ENCODE data around the gene ECI1.
"Not testable (repeated sequence)": the region's sequence is repeated elsewhere in the genome, so short reads cannot be mapped to it uniquely, and the experiment has no call there.

Gene ECI1

DNA sequence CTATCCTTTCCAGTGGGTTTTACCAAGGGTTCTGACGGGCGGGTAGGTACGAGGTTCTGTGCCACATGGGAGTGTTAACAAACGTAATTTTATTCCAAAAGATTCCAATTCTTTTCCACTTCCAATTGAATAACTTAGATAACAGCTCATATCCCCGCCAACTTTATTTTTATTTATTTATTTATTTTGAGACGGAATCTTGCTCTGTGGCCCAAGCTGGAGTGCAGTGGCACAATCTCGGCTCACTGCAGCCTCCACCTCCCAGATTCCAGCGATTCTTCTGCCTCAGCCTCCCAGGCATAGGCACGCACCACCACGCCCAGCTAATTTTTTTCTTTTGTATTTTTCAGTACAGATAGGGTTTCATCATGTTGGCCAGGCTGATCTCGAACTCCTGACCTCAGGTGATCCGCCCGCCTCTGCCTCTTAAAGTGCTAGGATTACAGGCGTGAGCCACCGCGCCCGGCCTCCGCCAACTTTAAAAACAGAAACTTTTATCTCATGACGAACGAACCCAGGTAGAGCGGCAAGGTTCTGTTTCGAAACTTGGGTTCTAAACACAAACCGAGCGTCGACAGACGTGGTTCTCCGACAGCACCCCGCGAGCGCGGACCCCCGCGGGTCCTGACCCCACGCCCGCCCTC is 613 bp downstream of the ECI1 start:
- no peak for DNase-seq

DNA sequence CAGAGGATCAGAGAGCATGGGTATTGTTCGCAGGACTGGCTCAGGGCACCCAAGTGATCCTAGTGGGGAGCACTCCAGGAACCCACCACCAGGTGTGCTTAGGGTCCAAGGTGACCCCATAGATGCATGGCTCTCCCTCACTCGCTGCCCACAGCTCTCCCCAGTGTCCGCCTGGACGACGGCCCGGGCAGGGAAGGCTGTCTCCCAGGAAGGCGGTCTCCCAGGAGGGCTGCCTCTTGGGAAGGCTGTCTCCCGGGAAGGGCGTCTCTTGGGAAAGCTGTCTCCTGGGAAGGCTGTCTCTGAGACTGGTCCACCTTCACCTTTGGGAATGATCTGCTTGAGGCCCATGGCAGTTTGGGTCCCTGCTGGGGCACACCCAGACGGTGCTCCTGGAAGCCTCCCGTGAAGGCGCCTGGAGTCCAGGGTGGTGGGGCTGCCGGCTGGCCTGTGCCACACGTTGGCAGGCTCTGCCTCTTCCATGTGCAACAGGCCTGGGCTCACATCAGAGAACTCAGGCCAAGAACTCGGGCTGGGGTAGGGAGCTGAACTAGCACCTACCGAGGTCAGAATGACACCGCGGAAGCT is 5.0 kb downstream of the ECI1 start:
- DNase-seq, result no peak

DNA sequence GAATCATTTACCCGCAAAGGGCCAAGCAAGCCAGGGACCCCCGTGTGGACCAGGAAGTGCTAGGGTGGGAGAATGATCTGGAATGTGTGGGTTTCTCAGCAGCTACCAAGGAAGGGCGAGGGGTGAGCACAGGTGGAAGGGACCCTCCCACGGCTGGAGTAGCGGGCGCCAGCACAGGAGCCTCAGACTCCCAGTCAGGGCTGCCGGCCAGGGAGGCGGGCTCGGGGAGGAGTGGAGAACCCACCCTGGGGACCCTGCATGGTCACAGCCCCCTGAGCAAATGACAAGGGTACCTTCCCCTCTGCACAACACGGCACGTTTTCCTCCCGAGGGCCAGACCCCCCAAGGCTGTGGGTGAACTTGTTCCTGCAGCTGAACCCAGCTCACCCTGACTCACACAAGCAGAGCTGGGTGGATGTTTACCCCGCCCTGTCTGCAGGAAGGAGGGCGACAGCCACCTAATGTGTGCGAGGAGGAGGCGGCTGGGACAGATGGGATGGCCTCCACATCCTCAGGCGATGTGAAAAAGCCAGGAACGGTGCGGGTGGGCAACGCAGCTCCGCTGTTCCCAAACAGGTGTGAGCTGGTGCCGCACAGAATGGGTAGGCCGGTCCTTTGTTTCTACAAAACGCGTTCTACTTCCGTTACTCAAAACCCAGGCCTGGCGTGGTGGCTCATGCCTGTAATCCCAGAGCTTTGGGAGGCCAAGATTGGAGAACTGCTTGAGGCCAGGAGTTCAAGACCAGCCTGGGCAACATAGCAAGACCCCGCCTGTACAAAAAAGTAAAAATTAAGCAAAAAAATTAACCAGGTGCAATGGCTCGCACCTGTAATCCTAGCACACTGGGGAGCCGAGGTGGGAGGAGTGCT is 6.2 kb downstream of the ECI1 start:
- DNase-seq, result no peak

DNA sequence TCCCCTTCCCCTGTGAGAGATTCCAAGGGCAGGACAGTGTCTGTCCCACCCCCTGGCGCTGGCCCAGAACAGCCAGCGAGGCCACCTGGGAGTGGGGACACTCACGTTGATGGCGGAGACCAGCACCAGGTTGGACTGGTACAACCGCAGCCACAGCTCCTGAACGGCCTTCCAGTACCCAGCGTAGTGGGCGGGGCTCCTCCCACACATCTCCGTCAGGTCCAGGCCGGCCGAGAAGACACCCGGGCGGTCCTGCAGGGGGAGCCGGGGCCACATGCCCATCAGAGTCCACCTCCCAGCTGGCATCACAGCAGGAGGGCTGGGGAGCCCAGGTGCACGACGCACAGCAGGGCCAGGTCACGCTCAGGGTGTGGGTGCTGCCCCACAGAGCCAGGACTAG is 7.1 kb downstream of the ECI1 start:
- DNase-seq, result no peak

DNA sequence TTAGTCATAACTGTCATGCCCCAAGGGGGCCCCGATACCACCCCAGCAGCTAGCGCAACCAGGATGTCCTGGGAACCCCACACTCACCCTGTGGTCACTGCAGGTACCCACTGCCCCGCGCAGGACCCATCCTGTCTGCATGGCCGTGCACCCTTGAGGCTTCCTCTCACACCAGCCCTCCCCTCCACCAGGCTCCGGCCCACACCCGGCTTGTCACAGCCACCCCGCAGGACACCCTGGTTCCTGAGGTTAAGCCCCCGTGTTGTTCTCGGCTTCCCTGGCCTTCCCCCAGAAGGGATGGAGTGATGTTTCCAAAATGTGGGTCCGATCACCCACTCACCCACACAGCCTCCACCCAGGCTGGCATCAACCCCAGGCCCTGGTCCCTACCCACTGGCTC is 7.6 kb downstream of the ECI1 start:
- no peak for DNase-seq

DNA sequence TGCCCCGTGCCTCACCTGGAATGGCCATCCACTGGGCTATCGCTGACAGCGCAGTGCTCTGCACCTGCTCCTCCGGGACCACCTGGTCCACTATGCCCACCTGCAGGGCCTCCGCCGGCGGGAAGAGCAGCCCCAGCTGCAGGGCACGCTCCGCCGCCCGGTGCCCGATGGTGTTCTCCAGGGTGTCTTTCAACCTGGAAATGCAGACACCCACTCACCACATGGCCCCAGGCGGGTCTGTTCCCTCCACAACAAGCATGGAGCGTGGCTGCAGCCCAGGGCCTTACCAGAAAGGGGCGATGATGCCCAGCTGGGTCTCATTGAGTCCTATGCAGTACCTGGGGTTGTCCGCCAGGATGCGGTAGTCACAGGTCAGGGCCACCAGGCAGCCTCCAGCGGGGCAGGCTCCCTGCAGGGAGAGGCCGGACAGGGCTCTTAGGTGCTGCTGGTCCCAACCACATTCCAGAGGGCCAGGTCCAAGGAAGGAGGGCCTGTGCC is 8.3 kb downstream of the ECI1 start:
- DNase-seq, result no peak

DNA sequence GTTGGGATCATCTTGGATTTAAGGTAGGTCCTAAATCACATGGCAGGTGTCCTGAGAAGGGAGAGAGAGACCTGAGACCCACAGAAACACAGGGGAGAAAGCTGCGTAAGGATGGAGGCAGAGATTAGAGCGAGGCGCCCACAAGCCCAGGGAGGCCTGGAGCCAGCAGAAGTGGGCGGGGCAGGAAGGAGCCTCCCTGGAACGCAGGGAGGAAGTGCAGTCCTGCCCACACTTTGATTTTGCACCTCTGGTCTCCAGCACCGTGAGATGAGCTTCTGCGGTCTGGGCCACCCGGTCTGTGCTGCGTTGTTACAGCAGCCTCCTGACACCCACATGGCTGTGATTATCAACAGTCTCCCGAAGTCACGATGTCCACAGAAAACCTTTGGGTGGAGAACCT is 8.8 kb downstream of the ECI1 start:
- no peak for DNase-seq

DNA sequence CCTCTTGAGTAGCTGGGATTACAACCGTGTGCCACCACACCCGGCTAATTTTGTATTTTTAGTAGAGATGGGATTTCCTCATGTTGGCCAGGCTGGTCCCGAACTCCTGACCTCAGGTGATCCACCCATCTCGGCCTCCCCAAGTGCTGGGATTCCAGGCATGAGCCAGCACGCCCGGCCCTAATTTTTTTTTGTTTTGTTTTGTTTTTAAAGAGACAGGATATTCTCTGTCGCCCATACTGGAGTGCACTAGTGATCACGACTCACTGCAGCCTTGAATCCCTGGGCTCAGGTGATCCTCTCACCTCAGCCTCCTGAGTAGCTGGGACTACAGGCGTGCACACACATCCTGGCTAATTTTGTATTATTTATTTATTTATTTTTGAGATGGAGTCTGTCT is 11.1 kb downstream of the ECI1 start:
- not testable (repeated sequence) for DNase-seq

DNA sequence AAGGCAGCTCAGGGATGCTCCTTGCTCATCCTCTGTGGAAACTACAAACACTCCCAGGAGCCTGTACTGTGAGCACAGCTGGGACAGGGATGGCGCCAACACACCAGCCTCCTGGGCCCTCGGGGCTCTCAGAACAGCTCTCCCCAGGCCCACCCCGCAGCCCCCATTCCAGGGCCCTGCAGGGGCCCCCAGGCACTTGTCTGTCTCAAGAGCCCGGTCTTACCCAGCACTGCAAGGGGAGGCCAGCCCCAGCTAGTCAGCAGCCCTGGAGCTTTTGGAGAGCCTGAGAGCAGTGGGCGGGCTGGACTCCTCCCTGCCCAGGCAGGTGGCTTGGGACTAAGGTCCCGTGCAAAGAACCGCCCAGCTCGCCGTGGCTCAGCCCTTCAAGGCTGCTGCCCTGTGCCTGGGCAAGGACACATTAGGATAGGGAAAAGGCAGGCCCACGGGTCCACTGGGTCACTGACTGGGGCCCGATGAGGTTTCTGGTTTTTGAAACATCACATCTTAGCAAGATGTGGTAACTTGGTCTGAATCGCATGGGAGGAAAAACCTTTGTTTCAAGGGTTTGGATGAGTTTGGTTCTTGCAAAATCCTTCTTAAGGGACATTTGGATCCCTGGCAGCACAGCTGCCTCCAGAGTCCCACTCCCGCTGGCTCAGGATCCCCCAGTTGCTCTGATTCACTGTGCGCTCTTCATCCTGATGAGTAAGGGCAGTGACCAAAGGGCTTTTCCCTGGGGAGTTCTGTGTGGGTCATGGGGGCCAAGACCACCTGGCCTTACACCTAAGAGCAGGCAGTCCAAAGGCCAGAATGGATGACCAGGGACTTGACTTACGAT is 12.3 kb downstream of the ECI1 start:
- no peak for DNase-seq

DNA sequence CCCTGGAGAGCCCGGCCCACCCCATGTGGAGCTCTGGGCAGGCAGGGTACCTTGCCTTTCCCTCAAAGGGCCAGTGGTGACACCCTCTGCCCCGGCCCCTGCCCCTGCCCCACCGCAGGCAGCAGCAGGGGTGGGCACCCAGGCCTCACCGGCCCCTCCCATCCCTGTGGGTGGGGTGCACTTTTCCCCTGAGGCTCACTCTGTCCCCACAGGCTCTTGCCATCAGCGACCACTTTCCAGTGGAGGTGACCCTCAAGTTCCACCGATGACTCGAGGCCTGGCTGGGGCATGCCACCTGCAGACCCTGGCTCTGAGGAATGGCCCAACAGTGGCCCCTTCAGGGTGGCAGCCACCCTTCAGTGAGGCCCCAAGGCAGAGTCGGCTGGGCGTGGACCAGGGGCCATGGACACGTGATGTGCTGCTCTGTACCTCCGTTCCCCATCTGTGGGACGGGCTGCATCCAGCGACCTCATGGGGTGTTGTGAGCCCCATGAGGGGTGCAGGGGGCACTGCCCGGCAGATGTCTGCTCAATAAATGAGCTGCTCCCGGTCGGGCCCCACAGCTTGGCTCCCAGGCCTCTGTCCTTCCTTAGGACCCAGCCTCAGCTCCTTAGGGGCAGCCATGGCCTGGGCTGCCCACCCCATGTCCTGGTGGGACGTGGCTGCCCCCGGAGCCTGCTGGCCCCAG is 13.1 kb downstream of the ECI1 start:
- DNase-seq, result no peak

DNA sequence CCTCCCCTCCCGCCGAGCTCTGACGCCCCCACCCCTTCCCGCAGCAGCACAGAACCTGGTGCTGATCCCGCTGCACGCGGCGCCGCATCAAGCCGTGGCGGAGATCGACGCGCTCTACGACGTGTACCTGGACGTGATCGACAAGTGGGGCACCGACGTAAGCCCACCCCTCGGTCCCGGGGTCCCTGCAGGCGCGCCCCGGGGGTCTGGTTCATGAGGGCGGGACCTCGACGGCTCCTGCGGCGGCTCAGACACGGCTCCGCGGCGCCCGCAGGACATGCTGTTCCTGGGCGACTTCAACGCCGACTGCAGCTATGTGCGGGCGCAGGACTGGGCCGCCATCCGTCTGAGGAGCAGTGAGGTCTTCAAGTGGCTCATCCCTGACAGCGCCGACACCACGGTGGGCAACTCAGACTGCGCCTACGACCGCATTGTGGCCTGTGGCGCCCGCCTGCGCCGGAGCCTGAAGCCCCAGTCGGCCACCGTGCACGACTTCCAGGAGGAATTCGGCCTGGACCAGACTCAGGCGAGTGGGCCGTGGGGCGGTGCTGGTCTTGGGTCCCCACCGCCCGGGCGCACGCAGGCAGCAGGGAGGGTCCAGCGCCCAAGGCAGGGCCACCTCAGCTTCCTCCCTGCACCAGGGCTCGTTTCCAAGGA is 13.8 kb downstream of the ECI1 start:
- DNase-seq, result no peak

DNA sequence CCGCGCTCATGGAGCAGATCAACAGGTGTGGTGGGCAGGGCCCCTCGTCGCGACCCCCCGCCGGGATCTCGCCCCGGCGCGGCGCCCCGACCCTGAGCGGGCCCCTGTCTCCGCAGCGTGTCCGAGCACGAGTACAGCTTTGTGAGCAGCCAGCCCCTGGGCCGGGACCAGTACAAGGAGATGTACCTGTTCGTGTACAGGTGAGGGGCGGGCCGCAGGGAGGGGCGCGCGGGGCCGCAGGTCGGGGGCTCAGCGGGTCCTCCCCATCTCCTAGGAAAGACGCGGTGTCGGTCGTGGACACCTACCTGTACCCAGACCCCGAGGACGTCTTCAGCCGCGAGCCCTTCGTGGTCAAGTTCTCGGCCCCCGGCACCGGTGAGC is 14.3 kb downstream of the ECI1 start:
- no peak for DNase-seq

DNA sequence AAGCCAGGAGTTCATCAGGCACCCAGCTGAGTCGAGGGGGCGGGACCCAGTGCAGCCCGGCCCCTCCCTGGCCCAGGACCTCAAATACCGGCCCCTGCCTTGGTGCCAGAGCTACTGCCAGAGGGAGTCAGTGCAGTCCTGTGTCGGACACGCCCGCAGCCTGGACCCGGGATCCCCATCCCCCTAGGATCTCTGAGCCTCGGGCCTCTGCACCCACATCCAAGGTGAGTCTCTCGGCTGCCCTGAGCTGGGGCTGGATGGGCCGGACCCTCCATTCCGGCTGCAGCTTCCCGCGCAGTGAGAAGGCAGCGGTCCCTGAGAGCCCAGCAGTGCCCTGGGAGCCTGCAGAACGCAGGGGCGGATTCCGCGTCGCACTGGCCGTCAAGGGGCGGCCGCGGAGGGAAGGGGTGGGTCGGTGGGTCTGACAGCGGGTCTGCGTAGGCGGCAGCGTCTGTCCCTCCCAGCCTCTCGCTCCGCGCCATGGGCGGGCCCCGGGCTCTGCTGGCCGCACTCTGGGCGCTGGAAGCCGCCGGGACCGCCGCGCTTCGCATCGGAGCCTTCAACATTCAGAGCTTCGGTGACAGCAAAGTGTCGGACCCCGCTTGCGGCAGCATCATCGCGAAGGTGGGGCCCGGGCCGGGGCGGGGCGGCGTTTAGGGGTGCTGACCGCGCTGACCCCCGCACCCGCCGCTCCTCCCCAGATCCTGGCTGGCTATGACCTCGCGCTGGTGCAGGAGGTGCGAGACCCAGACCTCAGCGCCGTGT is 14.9 kb downstream of the ECI1 start, which contains the start of gene DNASE1L2:
Gene DNASE1L2 (plus strand): TSS at position 108 of the 765 bp plus-strand sequence. CDS start 373 bp downstream, at position 481.
- no peak for DNase-seq

DNA sequence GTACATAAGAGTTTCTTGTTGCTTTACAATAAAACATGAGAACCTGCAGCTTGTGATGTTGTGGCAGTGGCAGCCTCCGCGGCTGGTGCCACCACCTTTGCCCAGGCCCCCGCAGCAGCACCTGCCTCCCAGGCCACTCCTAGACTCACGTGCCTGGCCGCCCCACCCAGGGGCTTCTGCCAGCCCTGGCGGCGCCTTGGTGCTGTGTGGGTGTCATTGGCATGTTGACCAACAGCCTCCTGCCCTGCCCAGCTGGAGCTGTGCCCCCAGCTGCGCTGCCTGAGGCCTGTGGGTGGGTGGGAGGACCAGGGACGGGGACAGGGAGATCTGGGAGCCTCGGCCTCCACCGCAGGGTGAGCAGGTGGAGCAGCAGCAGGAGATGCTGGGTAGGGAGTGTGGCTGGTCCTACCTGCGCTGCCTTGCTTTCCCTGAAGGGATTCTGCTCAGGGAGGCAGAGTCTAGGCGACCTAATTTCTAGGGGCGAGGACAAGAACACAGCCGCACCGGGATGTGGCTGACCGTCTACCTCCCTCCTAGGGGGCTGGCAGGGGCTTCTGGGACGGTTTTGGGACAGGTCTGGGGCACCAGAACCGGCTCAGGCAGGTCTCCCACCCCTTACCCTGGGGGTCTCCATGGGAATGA is 15.6 kb downstream of the ECI1 start:
- DNase-seq, result peak; percentile 84

DNA sequence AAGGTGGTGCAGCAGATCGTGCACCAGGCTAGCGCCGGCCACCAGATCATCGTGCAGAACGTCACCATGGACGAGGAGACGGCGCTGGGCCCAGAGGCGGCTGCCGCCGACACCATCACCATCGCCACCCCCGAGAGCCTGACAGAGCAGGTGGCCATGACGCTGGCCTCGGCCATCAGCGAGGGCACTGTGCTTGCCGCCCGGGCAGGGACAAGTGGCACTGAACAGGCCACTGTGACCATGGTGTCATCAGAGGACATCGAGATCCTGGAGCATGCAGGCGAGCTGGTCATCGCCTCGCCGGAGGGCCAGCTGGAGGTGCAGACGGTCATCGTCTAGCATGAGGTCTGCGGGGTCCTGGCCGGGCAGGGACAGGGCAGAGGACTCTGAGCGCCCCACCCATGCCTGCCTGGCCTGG is 16.1 kb downstream of the ECI1 start:
- DNase-seq, result no peak

DNA sequence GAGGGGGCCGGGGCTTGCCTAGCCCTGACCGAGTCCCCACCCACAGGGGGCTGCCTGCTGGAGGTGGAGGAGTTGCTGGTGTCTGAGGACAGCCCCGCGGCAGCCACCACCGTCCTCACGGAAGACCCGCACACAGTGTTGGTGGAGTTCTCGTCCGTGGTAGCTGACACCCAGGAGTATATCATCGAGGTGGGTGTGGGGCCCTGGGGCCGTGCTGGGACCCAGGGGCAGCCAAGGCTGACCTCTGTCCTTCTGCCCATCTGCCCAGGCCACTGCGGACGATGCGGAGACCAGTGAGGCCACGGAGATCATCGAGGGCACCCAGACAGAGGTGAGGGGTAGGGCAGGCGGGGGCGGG is 16.6 kb downstream of the ECI1 start:
- no peak for DNase-seq

DNA sequence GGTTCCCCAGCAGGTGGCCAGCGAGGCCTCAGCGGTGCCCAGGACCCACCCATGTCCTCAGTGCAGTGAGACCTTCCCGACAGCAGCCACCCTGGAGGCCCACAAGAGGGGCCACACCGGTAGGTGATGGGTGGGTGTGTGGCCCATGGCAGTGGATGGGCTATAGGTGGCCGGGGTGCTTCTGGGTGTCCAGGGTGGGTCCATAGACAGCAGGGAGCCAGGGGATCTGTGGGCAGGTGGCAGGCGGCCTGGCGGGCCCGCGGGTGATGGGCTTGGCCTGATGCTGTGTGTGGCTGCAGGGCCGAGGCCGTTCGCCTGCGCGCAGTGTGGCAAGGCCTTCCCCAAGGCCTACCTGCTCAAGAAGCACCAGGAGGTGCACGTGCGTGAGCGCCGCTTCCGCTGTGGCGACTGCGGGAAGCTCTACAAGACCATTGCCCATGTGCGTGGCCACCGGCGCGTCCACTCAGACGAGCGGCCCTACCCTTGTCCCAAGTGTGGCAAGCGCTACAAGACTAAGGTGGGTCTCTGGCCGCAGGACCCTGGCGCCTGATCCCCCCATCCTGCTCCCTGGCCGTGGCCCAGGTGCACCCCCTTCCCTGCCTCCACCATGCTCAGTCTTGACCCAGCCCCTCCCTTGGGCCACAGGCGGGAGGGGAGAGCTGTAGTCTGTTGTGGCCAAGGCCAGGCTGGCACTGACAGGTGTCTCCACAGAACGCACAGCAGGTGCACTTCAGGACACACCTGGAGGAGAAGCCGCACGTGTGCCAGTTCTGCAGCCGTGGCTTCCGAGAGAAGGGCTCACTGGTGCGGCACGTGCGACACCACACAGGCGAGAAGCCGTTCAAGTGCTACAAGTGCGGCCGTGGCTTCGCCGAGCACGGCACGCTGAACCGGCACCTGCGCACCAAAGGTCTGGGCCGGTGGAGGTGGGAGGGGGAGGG is 17.2 kb downstream of the ECI1 start:
- peak; percentile 61 for DNase-seq

DNA sequence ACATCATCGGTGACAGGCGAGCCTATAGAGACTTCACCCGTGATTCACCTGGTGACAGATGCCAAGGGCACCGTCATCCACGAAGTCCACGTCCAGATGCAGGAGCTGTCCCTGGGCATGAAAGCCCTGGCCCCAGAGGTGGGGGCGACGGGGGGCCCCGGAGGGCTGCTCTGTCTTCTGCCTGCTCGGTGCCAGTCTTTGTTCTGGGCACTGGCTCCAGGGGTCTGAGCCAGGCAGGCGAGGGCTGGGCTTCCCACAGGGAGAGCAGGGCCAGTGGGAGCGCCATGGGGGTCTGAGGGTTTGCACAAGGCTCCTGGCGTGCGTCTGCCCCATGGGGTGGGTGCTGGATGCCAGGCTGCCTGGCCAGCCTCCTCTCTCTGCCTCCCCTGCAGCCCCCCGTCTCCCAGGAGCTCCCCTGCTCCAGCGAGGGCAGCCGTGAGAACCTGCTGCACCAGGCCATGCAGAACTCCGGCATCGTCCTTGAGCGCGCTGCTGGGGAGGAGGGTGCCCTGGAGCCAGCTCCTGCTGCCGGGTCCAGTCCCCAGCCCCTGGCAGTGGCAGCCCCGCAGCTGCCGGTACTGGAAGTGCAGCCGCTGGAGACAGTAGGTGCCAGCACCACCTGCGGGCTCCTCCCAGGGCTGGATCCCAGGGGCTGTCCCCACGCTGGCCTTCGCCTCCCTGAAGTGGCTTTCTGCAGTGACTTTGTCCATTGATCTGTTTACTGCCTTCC is 18.2 kb downstream of the ECI1 start:
- DNase-seq, result no peak

Measured in COR-L47 (cell line).